ENCODE measurements around the gene WTAP.
"Not testable (repeated sequence)": the region's sequence is repeated elsewhere in the genome, so short reads cannot be mapped to it uniquely, and the experiment has no call there.

The WTAP gene

DNA sequence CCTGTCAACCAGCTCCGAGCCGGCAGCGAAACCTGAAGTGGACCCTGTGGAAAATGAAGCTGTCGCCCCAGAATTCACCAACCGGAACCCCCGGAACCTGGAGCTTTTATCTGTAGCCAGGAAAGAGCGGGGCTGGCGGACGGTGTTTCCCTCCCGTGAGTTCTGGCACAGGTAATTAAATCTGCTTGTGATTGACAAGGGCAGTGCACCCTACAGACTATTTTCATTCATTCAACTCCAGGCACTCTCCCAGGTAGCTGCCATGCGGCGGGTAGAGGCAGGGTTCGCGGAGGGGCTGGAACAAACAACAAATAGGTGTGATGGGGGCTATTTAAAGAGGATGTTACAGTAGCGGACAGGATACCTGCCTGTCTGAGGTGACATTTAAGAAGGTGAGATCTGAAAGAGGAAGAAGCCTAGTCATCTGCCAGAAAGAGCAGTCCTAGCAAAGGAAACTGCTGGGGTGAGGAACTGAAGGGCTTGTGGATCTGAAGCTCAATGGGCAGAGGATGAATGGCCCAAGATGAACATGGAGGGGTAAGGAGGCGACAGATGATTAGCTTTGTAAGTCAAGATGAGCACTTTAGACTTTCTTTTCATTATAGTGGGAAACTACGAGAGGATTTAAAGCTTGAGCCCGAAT, 63.8 kb downstream of the WTAP start:
- no peak for TF ChIP-seq JUND (IDR thresholded peaks at IDR 0.05; ENCODE audit: low read depth)

DNA sequence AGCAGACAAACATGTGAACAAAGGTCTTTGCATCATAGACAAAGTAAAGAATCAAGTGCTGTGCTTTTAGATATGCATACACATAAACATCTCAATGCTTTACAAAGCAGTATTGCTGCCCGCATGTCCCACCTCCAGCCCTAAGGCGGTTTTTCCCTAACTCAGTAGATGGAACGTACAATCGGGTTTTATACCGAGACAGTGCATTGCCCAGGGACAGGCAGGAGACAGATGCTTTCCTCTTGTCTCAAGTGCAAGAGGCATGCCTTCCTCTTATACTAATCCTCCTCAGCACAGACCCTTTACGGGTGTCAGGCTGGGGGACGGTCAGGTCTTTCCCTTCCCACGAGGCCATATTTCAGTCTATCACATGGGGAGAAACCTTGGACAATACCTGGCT, 67.7 kb downstream of the WTAP start:
- in situ Hi-C loops (cut with HindIII; ENCODE audit: low pct_unique_long_range_greater_than_20kb, low sequenced_read_pairs); DNase-seq (ENCODE audit: low read depth in 1 of 2, low spot score in 1 of 2): not testable (repeated sequence)

More for the DNA sequence above, 63.8 kb downstream of the WTAP start:
- DNase-seq (ENCODE audit: low read depth in 1 of 2, low spot score in 1 of 2): peak in 1 of 2 experiments; percentile 3
- in situ Hi-C loops (cut with HindIII; ENCODE audit: low pct_unique_long_range_greater_than_20kb, low sequenced_read_pairs): no loop called here

DNA sequence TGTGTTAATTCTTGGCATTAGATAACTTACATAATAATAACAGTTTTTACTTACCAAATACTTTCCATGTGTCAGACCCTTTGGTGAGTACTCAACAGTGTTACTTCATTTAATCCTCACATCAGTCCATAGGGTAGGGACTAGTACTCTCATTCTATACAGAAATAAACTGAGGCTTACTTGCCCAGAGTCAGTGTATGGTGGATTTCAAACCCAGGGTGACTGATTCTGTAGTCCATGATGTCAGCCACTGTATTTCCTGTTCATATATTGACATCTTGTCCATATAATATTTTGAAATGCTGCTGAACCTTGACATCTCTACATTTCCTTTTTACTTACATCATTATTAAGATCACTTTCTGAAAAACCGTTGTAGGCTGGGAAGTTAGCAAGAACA, 70.2 kb downstream of the WTAP start:
- TF ChIP-seq JUND (IDR thresholded peaks at IDR 0.05; ENCODE audit: low read depth): no peak
- in situ Hi-C loops (cut with HindIII; ENCODE audit: low pct_unique_long_range_greater_than_20kb, low sequenced_read_pairs): no loop called here
- DNase-seq (ENCODE audit: low read depth in 1 of 2, low spot score in 1 of 2): no peak

DNA sequence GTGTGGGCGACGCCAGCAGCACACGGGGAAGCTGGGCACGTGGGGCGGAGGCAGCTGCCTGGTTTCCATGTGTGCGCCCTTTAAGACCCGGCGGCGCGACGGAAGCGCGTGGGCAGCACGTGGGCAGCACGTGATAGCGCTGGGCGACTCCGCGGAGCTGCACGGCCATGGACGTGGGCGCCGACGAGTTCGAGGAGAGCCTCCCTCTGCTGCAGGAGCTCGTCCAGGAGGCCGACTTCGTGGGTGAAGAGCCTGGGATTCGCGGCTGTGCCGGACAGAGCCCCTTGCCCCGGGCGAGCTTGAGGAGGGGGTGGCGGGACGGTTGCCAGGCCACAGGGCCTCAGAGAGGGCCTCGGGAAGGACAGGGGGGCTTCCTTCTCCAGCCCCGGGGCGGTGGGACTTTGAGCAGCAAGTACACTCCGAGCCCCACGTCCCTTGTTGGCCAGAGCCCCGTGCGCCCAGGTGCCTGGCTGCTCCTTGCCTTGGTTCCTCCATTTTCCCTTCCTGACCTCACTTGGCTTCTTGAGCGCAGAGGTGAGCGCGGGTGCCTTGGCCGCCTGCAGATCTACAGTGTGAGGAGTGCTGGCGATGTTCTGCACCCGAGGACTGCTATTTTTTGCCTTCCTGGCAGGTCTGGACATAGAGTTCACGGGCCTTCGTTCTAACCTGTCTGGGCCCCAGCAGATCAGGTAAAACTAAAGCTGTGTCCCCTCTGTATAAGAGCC, 73.0 kb downstream of the WTAP start, which contains the start of gene PNLDC1:
Gene PNLDC1, plus strand, starts transcription at position 136 of the 725 bp plus-strand sequence. Its CDS starts 32 bp downstream, at position 168.
- in situ Hi-C loops (cut with HindIII; ENCODE audit: low pct_unique_long_range_greater_than_20kb, low sequenced_read_pairs): no loop called here
- TF ChIP-seq JUND (IDR thresholded peaks at IDR 0.05; ENCODE audit: low read depth): no peak
- no peak for DNase-seq (ENCODE audit: low read depth in 1 of 2, low spot score in 1 of 2)

DNA sequence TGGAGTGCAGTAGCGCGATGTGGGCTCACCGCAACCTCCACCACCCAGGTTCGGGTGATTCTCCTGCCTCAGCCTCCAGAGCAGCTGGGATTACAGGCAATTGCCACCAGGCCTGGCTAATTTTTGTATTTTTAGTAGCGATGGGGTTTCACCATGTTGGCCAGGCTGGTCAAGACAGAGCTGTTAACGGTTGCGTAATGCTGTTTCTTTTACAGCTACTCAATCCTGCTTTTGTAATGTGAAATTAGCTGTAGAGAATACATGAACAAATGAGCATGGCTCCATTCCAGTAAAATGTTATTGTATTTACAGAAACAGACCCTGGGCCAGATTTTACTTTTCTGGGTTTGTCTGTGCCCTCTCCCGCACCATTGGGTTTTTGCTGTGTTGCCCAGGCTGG, 74.6 kb downstream of the WTAP start:
- in situ Hi-C loops (cut with HindIII; ENCODE audit: low pct_unique_long_range_greater_than_20kb, low sequenced_read_pairs): no loop called here
- no peak for DNase-seq (ENCODE audit: low read depth in 1 of 2, low spot score in 1 of 2)
- no peak for TF ChIP-seq JUND (IDR thresholded peaks at IDR 0.05; ENCODE audit: low read depth)

DNA sequence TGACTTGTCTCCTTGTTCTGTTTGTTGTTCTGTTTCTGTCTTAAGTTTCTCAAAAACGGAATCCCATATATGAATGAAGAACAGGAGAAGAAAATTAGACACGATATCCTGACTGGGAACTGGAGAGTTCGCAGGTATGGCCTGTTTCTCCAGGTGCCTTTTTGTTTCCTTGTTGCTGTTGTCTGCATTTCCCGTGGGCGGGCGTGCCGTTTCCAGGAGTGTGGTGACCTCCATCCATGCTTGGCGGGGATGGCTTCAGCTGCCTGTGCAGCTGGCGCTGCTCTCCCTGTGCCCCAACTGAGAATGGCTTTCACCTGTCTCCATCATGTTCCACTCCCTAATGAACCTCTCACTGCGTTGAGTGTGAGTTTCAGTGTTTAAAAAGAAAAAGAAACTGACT, 77.2 kb downstream of the WTAP start:
- no peak for TF ChIP-seq JUND (IDR thresholded peaks at IDR 0.05; ENCODE audit: low read depth)
- DNase-seq (ENCODE audit: low read depth in 1 of 2, low spot score in 1 of 2): no peak
- in situ Hi-C loops (cut with HindIII; ENCODE audit: low pct_unique_long_range_greater_than_20kb, low sequenced_read_pairs): no loop called here

DNA sequence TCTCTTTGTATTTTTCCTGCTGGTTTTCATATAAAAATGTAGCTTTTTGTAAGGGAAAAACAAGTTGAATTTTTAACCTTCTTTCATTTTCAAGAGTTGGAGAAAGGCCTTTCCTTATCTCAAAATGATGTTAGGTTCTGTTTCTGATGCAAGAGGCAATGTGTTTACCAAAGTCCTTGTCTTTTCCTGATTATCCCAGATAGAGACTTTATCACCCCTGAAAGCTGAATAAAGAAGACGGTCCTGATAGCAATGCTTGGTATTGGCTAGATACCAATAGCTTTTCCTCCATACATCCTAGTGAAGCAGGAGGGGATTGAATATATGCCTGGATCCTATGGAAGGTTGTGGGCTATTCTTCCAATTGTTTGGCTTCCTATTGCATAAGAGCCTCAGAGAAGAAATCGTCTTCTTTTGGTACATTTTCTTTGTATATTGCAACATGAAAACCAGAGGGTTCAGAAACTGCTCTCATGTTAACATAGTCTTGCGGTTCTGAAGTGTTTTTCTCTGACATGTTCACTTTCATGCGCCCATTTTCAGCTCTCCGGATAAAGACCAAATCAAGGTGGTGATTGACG, 78.2 kb downstream of the WTAP start:
- no peak for TF ChIP-seq JUND (IDR thresholded peaks at IDR 0.05; ENCODE audit: low read depth)
- in situ Hi-C loops (cut with HindIII; ENCODE audit: low pct_unique_long_range_greater_than_20kb, low sequenced_read_pairs): no loop called here
- no peak for DNase-seq (ENCODE audit: low read depth in 1 of 2, low spot score in 1 of 2)

All from T47D (cell line).